Activated CD8-positive, alpha-beta T cell treated with anti-CD3 and anti-CD28 coated beads, Interleukin-2, amount 10 ng/mL, durations not matched to agents 7 days and 5 days (primary cell): Measurements from ENCODE around the gene SNAPIN. TPM values are rescaled to one million over a fixed set of nuclear protein-coding genes. Genes with fewer than 3 reads are reported as not detected.

ENCODE experiments used
- ATAC-seq: fragments of 150-1000 bp; cut with Tn5 transposase; one replicate; pipeline ENCODE4 v1.10.0; 2021; ENCODE audit warnings: moderate library complexity
- CTCF ChIA-PET: fragments of 350-600 bp; sonication (Branson Sonifier 250); formaldehyde crosslinking; loops from one replicate; lab custom pipeline; 2021; ENCODE audit warnings: antibody characterized with exemption; lab: Charles Lee
- POLR2A ChIA-PET: fragments of 350-600 bp; sonication (Branson Sonifier 250); formaldehyde crosslinking; loops from one replicate; lab custom pipeline; 2021; ENCODE audit warnings: antibody characterized with exemption; lab: Charles Lee
- DNase-seq: peaks from one replicate; pipeline ENCODE4 v3.0.0-alpha.2; 2020
- H3K27ac Mint-ChIP-seq: one replicate; pipeline ENCODE4 v1.8.0; 2021; ENCODE audit warnings: mild to moderate bottlenecking, mixed read lengths
- H3K27me3 Mint-ChIP-seq: one replicate; pipeline ENCODE4 v1.8.0; 2021; ENCODE audit warnings: low read depth, mixed read lengths
- H3K36me3 Mint-ChIP-seq: one replicate; pipeline ENCODE4 v1.8.0; 2021; ENCODE audit warnings: low read depth, mixed read lengths
- H3K4me1 Mint-ChIP-seq: one replicate; pipeline ENCODE4 v1.8.0; 2021; ENCODE audit warnings: low read depth, mixed read lengths
- H3K4me3 Mint-ChIP-seq: one replicate; pipeline ENCODE4 v1.8.0; 2021; ENCODE audit warnings: mild to moderate bottlenecking, mixed read lengths
- H3K9me3 Mint-ChIP-seq: one replicate; pipeline ENCODE4 v1.8.0; 2022; ENCODE audit warnings: mixed read lengths; ENCODE audit not compliant: insufficient read depth
- microRNA-seq: library from miRNA; unstranded; fragments of <30 nt; microRNA quantifications from one replicate; pipeline ENCODE4 v1.2.0, GENCODE V29; 2022
- total RNA-seq, 2 experiments: library from RNA; stranded (reverse); gene quantifications; one replicate each; pipeline ENCODE4 v1.2.3, GENCODE V29; 2021

Gene SNAPIN
- total RNA-seq, 2 experiments from 2014 or later: 36.5 to 37.7 TPM

- Mint-ChIP-seq H3K27ac (no peak overlapping the region), H3K4me3 (no peak overlapping the region)
- POLR2A ChIA-PET: no interaction called here
These were observed 38.9 kb downstream of the SNAPIN start for GRCh38 chr1:153697191-153698019.

GRCh38 chr1:153698020-153698922, 39.8 kb downstream of the SNAPIN start:
- Mint-ChIP-seq H3K4me1 (peaks cover 2% of the 10 kb centered on the region), H3K27me3 (no peaks in the 10 kb centered on the region), H3K9me3 (no peaks in the 10 kb centered on the region), H3K4me3 (no peak overlapping the region), H3K36me3 (no peaks in the 10 kb centered on the region), H3K27ac (no peak overlapping the region)
- DNase-seq (no peak), ATAC-seq (no peak)
- CTCF ChIA-PET: no interaction called here
- POLR2A ChIA-PET: no interaction called here

More at GRCh38 chr1:153697191-153698019, 38.9 kb downstream of the SNAPIN start:
- DNase-seq: no peak
- CTCF ChIA-PET: no interaction called here
- no peaks in the 10 kb centered on the region for H3K36me3 Mint-ChIP-seq
- ATAC-seq: no peak
- no peaks in the 10 kb centered on the region for H3K9me3 Mint-ChIP-seq
- H3K4me1 Mint-ChIP-seq: peaks cover 2% of the 10 kb centered on the region
- no peaks in the 10 kb centered on the region for H3K27me3 Mint-ChIP-seq

- no peak overlapping the region for H3K27ac Mint-ChIP-seq
- no peak overlapping the region for H3K4me3 Mint-ChIP-seq
- H3K4me1 Mint-ChIP-seq: peaks cover 2% of the 10 kb centered on the region
- no peak for DNase-seq
- no peaks in the 10 kb centered on the region for H3K9me3 Mint-ChIP-seq
- POLR2A ChIA-PET: no interaction called here
- H3K27me3 Mint-ChIP-seq: no peaks in the 10 kb centered on the region
- no peak for ATAC-seq
- CTCF ChIA-PET: no interaction called here
- no peaks in the 10 kb centered on the region for H3K36me3 Mint-ChIP-seq
These were observed 40.6 kb downstream of the SNAPIN start for GRCh38 chr1:153698923-153699714.

DNA sequence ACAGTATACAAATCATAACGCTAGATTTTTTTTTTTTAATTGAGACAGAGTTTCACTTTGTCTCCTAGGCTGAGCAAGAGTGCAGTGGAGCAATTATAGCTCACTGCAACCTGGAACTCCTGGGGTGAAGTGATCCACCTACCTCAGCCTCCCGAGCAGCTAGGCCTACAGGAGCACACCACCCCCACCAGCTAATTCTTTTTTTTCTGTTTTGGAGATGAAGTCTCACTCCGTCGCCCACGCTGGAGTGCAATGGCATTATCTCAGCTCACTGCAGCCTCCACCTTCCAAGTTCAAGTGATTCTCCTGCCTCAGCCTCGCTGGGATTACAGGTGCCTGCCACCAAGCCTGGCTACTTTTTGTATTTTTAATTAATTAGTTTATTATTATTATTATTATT, 41.3 kb downstream of the SNAPIN start:
- H3K4me3 Mint-ChIP-seq: no peak overlapping the region
- DNase-seq (no peak), ATAC-seq (no peak)
- no peaks in the 10 kb centered on the region for H3K27me3 Mint-ChIP-seq
- H3K9me3 Mint-ChIP-seq: no peaks in the 10 kb centered on the region
- ChIA-PET CTCF (no interaction called here), POLR2A (no interaction called here)
- no peak overlapping the region for H3K27ac Mint-ChIP-seq
- no peaks in the 10 kb centered on the region for H3K36me3 Mint-ChIP-seq
- H3K4me1 Mint-ChIP-seq: peaks cover 2% of the 10 kb centered on the region

DNA sequence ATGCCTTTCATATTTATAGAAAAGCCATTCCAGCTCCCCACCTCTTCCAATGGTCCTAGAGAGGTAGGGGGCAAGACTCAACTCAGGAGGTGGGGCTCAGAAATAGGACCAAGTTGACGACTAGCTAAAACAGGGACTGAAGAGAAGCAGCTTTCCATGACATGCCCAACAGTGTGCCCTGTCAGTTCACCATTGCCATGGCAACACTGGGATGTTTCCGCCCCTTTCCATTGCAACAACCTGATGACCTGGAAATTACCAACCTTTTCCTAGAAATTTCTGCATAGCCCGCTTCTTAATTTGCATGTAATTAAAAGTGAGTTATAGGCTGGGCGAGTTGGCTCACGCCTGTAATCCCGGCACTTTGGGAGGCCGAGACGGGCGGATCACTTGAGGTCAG, 47.0 kb downstream of the SNAPIN start:
- POLR2A ChIA-PET: no interaction called here
- DNase-seq (no peak), ATAC-seq (no peak)
- H3K27ac Mint-ChIP-seq: no peak overlapping the region
- no peak overlapping the region for H3K4me3 Mint-ChIP-seq
- no peaks in the 10 kb centered on the region for H3K9me3 Mint-ChIP-seq
- no peaks in the 10 kb centered on the region for H3K36me3 Mint-ChIP-seq
- peaks cover 2% of the 10 kb centered on the region for H3K27me3 Mint-ChIP-seq
- CTCF ChIA-PET: no interaction called here
- peaks cover 5% of the 10 kb centered on the region for H3K4me1 Mint-ChIP-seq

DNA sequence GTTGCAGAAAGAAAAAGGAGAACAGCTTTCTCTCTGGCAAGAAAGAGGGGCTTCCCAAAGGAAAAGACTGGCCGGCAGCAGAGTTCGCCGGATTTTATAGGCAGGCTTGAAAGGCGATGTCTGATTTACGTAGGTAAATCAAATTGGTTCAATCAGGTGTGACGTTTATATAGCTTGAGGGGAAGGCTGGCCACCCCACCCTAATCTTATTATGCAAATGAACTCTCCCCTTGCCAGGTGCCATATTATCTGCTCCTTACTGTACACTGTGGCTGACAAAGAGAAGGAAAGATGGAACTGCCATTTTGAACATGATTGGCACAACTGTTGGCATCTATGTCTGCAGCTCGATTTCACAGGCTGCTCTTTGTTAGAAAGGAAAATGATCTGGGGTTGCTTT, 52.5 kb downstream of the SNAPIN start:
- Mint-ChIP-seq H3K27ac (no peak overlapping the region), H3K9me3 (no peaks in the 10 kb centered on the region), H3K4me3 (no peak overlapping the region), H3K36me3 (no peaks in the 10 kb centered on the region), H3K4me1 (peaks cover 5% of the 10 kb centered on the region), H3K27me3 (peaks cover 2% of the 10 kb centered on the region)
- DNase-seq: no peak
- no peak for ATAC-seq
- CTCF ChIA-PET: no interaction called here
- POLR2A ChIA-PET: no interaction called here

Small RNA genes lying within 50 kb of the gene (microRNA-seq; reads per million reads assigned to microRNA genes)
- not detected for gene MIR8083

Other genes starting within 250 kb of the SNAPIN start
- not detected for gene S100A7A, start 242.2 kb upstream of the SNAPIN start, total RNA-seq
- gene S100A7, start 198.1 kb upstream of the SNAPIN start, total RNA-seq: not detected
- gene S100A6, start 122.7 kb upstream of the SNAPIN start, total RNA-seq: 100 to 1,000 TPM; 425 to 431 TPM
- 1 to 10 TPM; 1.8 to 1.9 TPM for gene S100A5, start 117.8 kb upstream of the SNAPIN start, total RNA-seq
- gene S100A4, start 112.9 kb upstream of the SNAPIN start, total RNA-seq: 100 to 1,000 TPM; 628 to 665 TPM
- not detected for gene S100A3, start 109.4 kb upstream of the SNAPIN start, total RNA-seq
- gene S100A2, start 92.9 kb upstream of the SNAPIN start, total RNA-seq: under 1 TPM in 1 of 2 experiments, not detected in 1; 0.63 TPM
- not detected for gene S100A16, start 45.6 kb upstream of the SNAPIN start, total RNA-seq
- not detected for gene S100A14, start 42.4 kb upstream of the SNAPIN start, total RNA-seq
- gene S100A13, start 31.2 kb upstream of the SNAPIN start, total RNA-seq: 1 to 10 TPM; 6.2 to 7.0 TPM
- gene S100A1, start 30.3 kb upstream of the SNAPIN start, total RNA-seq: not detected
- gene CHTOP, start 24.6 kb upstream of the SNAPIN start, total RNA-seq: 10 to 100 TPM; 81.9 to 82.0 TPM
- 100 to 1,000 TPM; 211 to 215 TPM for gene ILF2, start 12.3 kb downstream of the SNAPIN start, total RNA-seq
- gene NPR1, start 20.0 kb downstream of the SNAPIN start, total RNA-seq: not detected
- 10 to 100 TPM; 53.7 to 54.5 TPM for gene INTS3, start 69.3 kb downstream of the SNAPIN start, total RNA-seq
- 10 to 100 TPM; 41.1 to 50.1 TPM for gene SLC27A3, start 116.7 kb downstream of the SNAPIN start, total RNA-seq